Mesothelial cell of epicardium (in vitro differentiated cells): ENCODE measurements around the gene AATK. TPM values are rescaled to one million over a fixed set of nuclear protein-coding genes. Genes with fewer than 3 reads are reported as not detected.

Experiments used
- DNase-seq, 2 experiments: peaks; one replicate each; pipeline ENCODE4 v3.0.0; 2021; ENCODE audit warnings: low spot score in 2 of 2; ENCODE audit not compliant: unreplicated experiment in 2 of 2
- H3K27ac Mint-ChIP-seq: 2 replicates; pipeline ENCODE4 v1.8.0; 2021; ENCODE audit warnings: mixed read lengths
- H3K27me3 Mint-ChIP-seq: 2 replicates; pipeline ENCODE4 v1.8.0; 2021; ENCODE audit warnings: low read depth, mixed read lengths
- H3K36me3 Mint-ChIP-seq: 2 replicates; pipeline ENCODE4 v1.8.0; 2021; ENCODE audit warnings: mixed read lengths
- H3K4me1 Mint-ChIP-seq: 2 replicates; pipeline ENCODE4 v1.8.0; 2021; ENCODE audit warnings: mixed read lengths
- H3K4me3 Mint-ChIP-seq: 2 replicates; pipeline ENCODE4 v1.8.0; 2021; ENCODE audit warnings: mild to moderate bottlenecking, moderate library complexity, mixed read lengths
- H3K9me3 Mint-ChIP-seq: 2 replicates; pipeline ENCODE4 v1.8.0; 2021; ENCODE audit warnings: mixed read lengths
- total RNA-seq: library from RNA; stranded (reverse); gene quantifications from 3 replicates; pipeline ENCODE4 v1.2.1, GENCODE V29; 2021
- TF ChIP-seq, protein P1 (sequence below): fragments of 200-600 bp; sonication (generic); IDR thresholded peaks from one replicate; pipeline ENCODE4 v1.5.0; 2021; ENCODE audit warnings: antibody characterized with exemption; ENCODE audit not compliant: unreplicated experiment

The AATK gene
- total RNA-seq, 1 donor from 2014 or later, result 17.3 TPM

- H3K9me3 Mint-ChIP-seq, result no peaks in the 10 kb centered on the region
- H3K4me3 Mint-ChIP-seq, result peak overlapping the region; percentile 10
- H3K4me1 Mint-ChIP-seq, result peaks cover 40% of the 10 kb centered on the region
- peak; percentile 62 to 77 for DNase-seq
- no peaks in the 10 kb centered on the region for H3K36me3 Mint-ChIP-seq
- TF ChIP-seq, protein P1, sequence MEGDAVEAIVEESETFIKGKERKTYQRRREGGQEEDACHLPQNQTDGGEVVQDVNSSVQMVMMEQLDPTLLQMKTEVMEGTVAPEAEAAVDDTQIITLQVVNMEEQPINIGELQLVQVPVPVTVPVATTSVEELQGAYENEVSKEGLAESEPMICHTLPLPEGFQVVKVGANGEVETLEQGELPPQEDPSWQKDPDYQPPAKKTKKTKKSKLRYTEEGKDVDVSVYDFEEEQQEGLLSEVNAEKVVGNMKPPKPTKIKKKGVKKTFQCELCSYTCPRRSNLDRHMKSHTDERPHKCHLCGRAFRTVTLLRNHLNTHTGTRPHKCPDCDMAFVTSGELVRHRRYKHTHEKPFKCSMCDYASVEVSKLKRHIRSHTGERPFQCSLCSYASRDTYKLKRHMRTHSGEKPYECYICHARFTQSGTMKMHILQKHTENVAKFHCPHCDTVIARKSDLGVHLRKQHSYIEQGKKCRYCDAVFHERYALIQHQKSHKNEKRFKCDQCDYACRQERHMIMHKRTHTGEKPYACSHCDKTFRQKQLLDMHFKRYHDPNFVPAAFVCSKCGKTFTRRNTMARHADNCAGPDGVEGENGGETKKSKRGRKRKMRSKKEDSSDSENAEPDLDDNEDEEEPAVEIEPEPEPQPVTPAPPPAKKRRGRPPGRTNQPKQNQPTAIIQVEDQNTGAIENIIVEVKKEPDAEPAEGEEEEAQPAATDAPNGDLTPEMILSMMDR, result no peak
- peak overlapping the region; percentile 72 for H3K27ac Mint-ChIP-seq
- H3K27me3 Mint-ChIP-seq, result no peaks in the 10 kb centered on the region
These were observed 71.3 kb downstream of the AATK start for GRCh38 chr17:81094509-81095382.

GRCh38 chr17:81093619-81094508 is 72.2 kb downstream of the AATK start:
- no peaks in the 10 kb centered on the region for H3K36me3 Mint-ChIP-seq

GRCh38 chr17:81092518-81093095 is 73.4 kb downstream of the AATK start:
- Mint-ChIP-seq H3K27ac (no peak overlapping the region), H3K27me3 (no peaks in the 10 kb centered on the region), H3K9me3 (no peaks in the 10 kb centered on the region), H3K4me3 (no peak overlapping the region), H3K36me3 (no peaks in the 10 kb centered on the region), H3K4me1 (peaks cover 36% of the 10 kb centered on the region)
- no peak for DNase-seq
- TF ChIP-seq, protein P1, result no peak

More at GRCh38 chr17:81093619-81094508, 72.2 kb downstream of the AATK start:
- Mint-ChIP-seq H3K27me3 (no peaks in the 10 kb centered on the region), H3K4me1 (peaks cover 40% of the 10 kb centered on the region), H3K9me3 (no peaks in the 10 kb centered on the region), H3K27ac (peak overlapping the region; percentile 72), H3K4me3 (no peak overlapping the region)
- TF ChIP-seq, protein P1, result no peak
- no peak for DNase-seq

- peaks cover under 1% of the 10 kb centered on the region for H3K36me3 Mint-ChIP-seq
- TF ChIP-seq, protein P1, result no peak
- H3K4me3 Mint-ChIP-seq, result no peak overlapping the region
- H3K27ac Mint-ChIP-seq, result no peak overlapping the region
- H3K27me3 Mint-ChIP-seq, result no peaks in the 10 kb centered on the region
- no peaks in the 10 kb centered on the region for H3K9me3 Mint-ChIP-seq
- no peak for DNase-seq
- H3K4me1 Mint-ChIP-seq, result peaks cover 31% of the 10 kb centered on the region
These were observed 74.1 kb downstream of the AATK start for GRCh38 chr17:81091774-81092517.

DNA sequence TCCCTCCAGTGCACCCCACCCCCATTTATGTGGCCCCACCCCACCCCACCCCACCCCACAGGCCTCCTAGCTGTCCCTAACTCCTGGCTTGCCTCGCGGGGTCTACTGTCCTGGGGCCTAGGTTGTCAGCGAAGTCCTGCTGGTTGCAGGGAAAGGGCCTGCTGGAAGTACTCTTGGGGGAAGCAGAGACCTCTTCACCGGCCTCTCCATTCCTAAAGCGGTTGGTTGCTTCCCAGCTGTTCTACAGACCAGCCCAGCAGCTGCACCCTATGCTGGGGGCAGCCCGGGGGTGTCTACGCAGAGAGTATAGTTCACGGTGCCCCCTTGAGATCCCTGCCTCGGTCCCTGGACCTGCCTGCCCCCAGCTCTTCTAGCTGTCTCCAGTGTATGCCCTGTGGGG is 74.9 kb downstream of the AATK start:
- Mint-ChIP-seq H3K4me1 (peaks cover 23% of the 10 kb centered on the region), H3K9me3 (no peaks in the 10 kb centered on the region), H3K27me3 (no peaks in the 10 kb centered on the region), H3K36me3 (peaks cover 3% of the 10 kb centered on the region), H3K4me3 (no peak overlapping the region), H3K27ac (no peak overlapping the region)
- no peak for DNase-seq
- TF ChIP-seq, protein P1, result no peak
